ENCODE measurements around the gene HHIPL1. TPM values are rescaled to one million over a fixed set of nuclear protein-coding genes. Genes with fewer than 3 reads are reported as not detected.

Gene HHIPL1
- total RNA-seq, 6 donors from 2014 or later: 0.61 to 2.2 (median 1.3) TPM

- DNase-seq: no peak
- Histone ChIP-seq H3K36me3 (no peaks in the 10 kb centered on the region), H3K27me3 (peaks cover 0 to 16% (median 8%) of the 10 kb centered on the region in 4 donors), H3K9me3 (no peaks in the 10 kb centered on the region), H3K27ac (no peak overlapping the region), H3K4me3 (no peak overlapping the region), H3K4me1 (peaks cover 3 to 13% (median 6%) of the 10 kb centered on the region in 4 donors)
- TF ChIP-seq POLR2A (IDR thresholded peaks at IDR 0.05) (no peak), POLR2AphosphoS5 (IDR thresholded peaks at IDR 0.05) (no peak), CTCF (IDR thresholded peaks at IDR 0.05) (no peak), EP300 (IDR thresholded peaks at IDR 0.05) (no peak)
- no peak for ATAC-seq (ENCODE audit: low FRiP score in 2 of 2)
- 85 to 86% methylated on average over 4 of the region's 4 CpGs for WGBS, 2 donors
Measured at GRCh38 chr14:99655521-99655920, 10.6 kb downstream of the HHIPL1 start.

- no peak overlapping the region for H3K4me3 ChIP-seq
- TF ChIP-seq POLR2AphosphoS5 (IDR thresholded peaks at IDR 0.05): no peak
- no peak for TF ChIP-seq POLR2A (IDR thresholded peaks at IDR 0.05)
- TF ChIP-seq EP300 (IDR thresholded peaks at IDR 0.05): no peak
- no peak for TF ChIP-seq CTCF (IDR thresholded peaks at IDR 0.05)
- DNase-seq (no peak), ATAC-seq (ENCODE audit: low FRiP score in 2 of 2) (no peak)
- no peak overlapping the region for H3K27ac ChIP-seq
- H3K36me3 ChIP-seq: no peaks in the 10 kb centered on the region
- peaks cover 0 to 19% (median 8%) of the 10 kb centered on the region in 4 donors for H3K27me3 ChIP-seq
- H3K4me1 ChIP-seq: peaks cover 3 to 13% (median 6%) of the 10 kb centered on the region in 4 donors
- 72 to 85% methylated on average over 5 of the region's 5 CpGs for WGBS, 2 donors
- H3K9me3 ChIP-seq: no peaks in the 10 kb centered on the region
Measured at GRCh38 chr14:99656171-99656570, 11.2 kb downstream of the HHIPL1 start.

GRCh38 chr14:99657645-99658155, 12.8 kb downstream of the HHIPL1 start:
- H3K9me3 ChIP-seq: no peaks in the 10 kb centered on the region
- no peaks in the 10 kb centered on the region for H3K36me3 ChIP-seq
- no peak overlapping the region for H3K4me3 ChIP-seq
- peaks cover 0 to 19% (median 8%) of the 10 kb centered on the region in 4 donors for H3K27me3 ChIP-seq
- no peak overlapping the region for H3K27ac ChIP-seq
- TF ChIP-seq POLR2A (IDR thresholded peaks at IDR 0.05) (no peak), POLR2AphosphoS5 (IDR thresholded peaks at IDR 0.05) (no peak), CTCF (IDR thresholded peaks at IDR 0.05) (no peak), EP300 (IDR thresholded peaks at IDR 0.05) (no peak)
- no peak for ATAC-seq (ENCODE audit: low FRiP score in 2 of 2)
- WGBS, 2 donors: 41 to 50% methylated on average over 1 of the region's 1 CpG
- DNase-seq: no peak
- H3K4me1 ChIP-seq: peaks cover 3 to 13% (median 6%) of the 10 kb centered on the region in 4 donors

- H3K27me3 ChIP-seq: peaks cover 0 to 19% (median 8%) of the 10 kb centered on the region in 4 donors
- TF ChIP-seq EP300 (IDR thresholded peaks at IDR 0.05) (no peak), CTCF (IDR thresholded peaks at IDR 0.05) (no peak), POLR2AphosphoS5 (IDR thresholded peaks at IDR 0.05) (no peak), POLR2A (IDR thresholded peaks at IDR 0.05) (no peak)
- no peak for DNase-seq
Measured at GRCh38 chr14:99658218-99658845, 13.4 kb downstream of the HHIPL1 start.

More at GRCh38 chr14:99658218-99658845, 13.4 kb downstream of the HHIPL1 start:
- WGBS, 2 donors: 56 to 59% methylated on average over 15 of the region's 15 CpGs
- H3K4me1 ChIP-seq: peaks cover 3 to 13% (median 6%) of the 10 kb centered on the region in 4 donors
- ATAC-seq (ENCODE audit: low FRiP score in 2 of 2): no peak
- H3K36me3 ChIP-seq: no peaks in the 10 kb centered on the region
- H3K9me3 ChIP-seq: no peaks in the 10 kb centered on the region
- no peak overlapping the region for H3K27ac ChIP-seq
- H3K4me3 ChIP-seq: no peak overlapping the region
